GM21529 (cell line): Measurements from ENCODE around the gene IZUMO4.

Experiments used
- ATAC-seq: cut with Tn5 transposase; IDR thresholded peaks from one replicate; pipeline ENCODE4 v1.9.1; 2021; ENCODE audit not compliant: unreplicated experiment

Gene IZUMO4

DNA sequence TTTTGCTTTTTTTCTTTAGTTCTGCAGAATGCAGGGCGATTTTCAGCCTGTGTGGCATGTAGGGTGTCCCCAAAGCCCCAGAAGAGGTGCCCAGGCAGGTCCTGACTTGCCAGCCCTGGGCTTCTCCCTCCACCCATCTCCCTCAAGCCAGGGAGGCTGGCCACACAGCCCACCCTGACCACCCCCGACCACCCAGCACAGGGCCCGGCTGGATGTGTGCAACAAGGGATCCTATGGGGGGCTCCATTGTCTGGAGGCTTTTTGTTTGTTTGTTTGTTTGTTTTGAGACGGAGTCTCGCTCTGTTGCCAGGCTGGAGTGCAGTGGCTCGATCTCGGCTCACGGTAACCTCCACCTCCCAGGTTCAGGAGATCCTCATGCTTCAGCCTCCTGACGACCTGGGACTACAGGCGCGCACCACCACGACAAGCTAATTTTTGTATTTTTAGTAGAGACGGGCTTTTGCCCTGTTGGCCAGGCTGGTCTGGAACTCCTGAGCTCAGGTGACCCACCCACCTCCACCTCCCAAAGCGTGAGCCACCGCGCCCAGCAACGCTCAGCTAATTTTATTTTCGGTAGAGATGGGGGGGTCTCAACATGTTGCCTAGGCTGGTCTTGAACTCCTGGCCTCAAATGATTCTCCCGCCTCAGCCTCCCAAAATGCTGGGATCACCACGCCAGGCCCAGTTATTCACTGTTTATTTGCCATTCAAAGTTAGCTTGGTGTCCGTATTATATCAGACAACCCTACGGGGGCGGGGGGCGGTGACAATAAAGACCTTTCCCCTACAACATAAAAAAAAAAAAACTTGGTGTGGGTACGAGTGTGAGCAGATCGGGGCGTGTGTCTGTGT is 37.9 kb upstream of the IZUMO4 start:
- ATAC-seq, result no peak

DNA sequence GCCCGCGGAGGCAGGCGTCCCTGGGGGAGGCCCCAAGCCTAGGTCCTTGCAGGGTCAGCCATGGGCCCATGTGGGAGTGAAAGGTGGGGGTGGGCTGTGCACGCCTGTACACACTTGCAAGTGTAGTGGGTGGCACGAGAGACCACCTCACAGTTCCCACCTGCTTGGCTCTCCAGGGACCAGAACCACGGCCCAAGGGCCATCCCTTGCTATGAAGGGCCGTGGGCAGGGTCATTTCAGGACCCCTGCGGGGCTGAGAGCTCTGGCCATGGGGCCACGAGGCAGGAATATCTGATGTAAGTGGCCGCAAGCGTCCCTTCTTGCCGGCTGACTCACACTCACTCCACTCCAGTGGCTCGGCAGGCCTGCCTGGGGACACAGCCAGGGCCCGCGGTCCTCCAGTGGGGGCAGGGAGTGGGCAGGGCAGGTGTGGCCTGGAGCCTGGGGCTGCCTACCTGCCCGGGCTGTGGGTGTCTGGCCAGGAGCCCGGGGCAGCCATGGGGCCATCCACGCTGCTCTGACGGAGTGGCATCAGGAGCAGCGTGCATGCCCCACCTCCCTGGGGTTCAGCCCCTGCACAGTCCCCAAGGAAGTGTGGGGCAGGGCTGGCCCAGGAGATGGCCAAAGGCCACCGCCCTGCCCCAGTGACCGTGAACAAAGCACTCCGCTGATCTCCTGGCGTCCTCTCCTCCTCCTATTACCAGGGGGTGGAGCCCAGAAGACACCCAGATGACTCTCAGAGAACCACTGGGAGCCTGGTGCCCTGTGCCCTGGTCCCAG is 37.1 kb upstream of the IZUMO4 start:
- ATAC-seq, result no peak

GRCh38 chr19:2060884-2061494 is 35.7 kb upstream of the IZUMO4 start:
- peak; percentile 22 for ATAC-seq

GRCh38 chr19:2061495-2062388 is 35.0 kb upstream of the IZUMO4 start:
- peak; percentile 66 for ATAC-seq

GRCh38 chr19:2062389-2062729 is 34.4 kb upstream of the IZUMO4 start:
- ATAC-seq, result no peak

GRCh38 chr19:2062770-2063169 is 33.9 kb upstream of the IZUMO4 start:
- ATAC-seq, result no peak

- no peak for ATAC-seq
Measured at GRCh38 chr19:2063824-2064223, 32.9 kb upstream of the IZUMO4 start.

- ATAC-seq, result no peak
Measured at GRCh38 chr19:2064395-2064787, 32.3 kb upstream of the IZUMO4 start.

- no peak for ATAC-seq
Measured at GRCh38 chr19:2064788-2065524, 31.8 kb upstream of the IZUMO4 start.

- ATAC-seq, result no peak
Measured at GRCh38 chr19:2070436-2070827, 26.3 kb upstream of the IZUMO4 start.

GRCh38 chr19:2070986-2071673 is 25.6 kb upstream of the IZUMO4 start:
- no peak for ATAC-seq

GRCh38 chr19:2072757-2073551 is 23.8 kb upstream of the IZUMO4 start:
- ATAC-seq, result no peak

DNA sequence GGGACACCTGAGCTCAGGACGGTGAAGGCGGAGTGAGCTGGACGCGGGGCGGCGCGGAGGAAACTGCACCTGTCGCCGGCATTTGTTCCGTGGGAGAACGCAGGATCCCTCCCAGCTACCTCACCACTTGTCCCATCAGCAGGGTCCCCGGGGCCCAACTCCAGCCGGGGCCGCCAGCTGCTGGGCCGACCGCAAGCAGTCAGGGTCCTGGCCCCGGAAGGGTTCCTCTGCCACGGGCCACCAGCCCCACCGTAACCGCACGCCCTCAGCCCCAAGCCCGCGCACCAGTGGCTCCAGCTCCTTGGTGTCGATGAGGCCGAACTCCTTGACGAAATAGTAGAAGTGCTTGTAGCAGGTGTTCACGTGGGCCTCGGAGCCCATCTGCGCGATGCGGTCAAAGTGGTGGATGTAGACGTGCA is 20.2 kb upstream of the IZUMO4 start:
- no peak for ATAC-seq

DNA sequence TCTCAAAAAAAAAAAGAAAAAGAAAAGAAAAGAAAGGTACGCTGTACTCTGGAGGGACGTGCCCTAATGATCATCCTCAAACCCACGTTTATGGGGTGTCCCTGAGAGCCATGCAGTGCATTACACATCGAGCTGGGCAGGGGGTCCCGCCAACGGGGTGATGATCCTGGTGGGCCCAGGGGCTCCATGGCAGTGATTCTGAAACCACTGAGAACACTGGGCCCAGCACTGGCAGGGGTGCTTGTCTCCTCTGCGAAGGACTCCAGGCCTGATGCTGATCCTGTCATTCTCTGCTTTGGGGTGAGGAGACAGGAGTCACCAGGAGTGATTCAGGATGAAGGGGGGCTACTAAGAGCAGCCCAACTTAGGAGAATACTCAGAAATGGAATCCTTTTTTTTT is 19.3 kb upstream of the IZUMO4 start:
- ATAC-seq, result no peak

DNA sequence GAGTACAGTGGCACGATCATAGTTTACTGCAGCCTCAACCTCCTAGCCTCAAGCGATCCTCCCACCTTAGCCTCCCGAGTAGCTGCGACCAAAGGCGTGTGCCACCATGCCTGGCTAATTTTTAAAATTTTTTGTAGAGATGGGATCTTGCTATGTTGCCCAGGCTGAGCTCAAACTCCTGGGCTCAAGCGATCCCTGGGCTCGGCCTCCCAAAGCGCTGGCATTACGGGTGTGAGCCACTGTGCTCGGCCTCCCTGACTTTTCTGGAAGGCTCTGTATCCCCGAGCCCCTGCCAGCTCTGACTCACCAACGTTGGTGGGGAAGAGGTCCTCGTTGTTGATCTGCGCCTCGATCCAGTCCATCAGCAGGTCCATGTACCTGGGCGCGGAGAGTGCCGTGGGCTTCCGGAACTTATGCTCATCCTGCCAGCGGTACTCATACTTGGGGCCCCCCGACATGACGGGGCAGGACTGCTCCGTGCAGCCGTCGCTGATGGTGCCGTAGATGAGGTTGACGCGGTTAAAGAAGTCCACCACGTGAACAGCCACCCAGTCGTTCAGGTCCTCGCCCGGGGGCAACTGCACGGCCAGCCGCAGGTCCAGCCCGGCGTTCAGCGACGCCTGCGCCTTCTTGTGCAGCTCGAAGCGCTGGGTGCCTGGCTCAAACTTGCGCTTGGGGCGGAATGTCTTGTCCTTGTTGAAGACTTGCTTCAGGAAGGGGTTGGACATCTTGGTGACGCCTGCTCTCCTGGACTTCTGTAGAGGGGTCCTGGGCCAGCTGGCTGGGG is 18.7 kb upstream of the IZUMO4 start:
- ATAC-seq, result no peak

DNA sequence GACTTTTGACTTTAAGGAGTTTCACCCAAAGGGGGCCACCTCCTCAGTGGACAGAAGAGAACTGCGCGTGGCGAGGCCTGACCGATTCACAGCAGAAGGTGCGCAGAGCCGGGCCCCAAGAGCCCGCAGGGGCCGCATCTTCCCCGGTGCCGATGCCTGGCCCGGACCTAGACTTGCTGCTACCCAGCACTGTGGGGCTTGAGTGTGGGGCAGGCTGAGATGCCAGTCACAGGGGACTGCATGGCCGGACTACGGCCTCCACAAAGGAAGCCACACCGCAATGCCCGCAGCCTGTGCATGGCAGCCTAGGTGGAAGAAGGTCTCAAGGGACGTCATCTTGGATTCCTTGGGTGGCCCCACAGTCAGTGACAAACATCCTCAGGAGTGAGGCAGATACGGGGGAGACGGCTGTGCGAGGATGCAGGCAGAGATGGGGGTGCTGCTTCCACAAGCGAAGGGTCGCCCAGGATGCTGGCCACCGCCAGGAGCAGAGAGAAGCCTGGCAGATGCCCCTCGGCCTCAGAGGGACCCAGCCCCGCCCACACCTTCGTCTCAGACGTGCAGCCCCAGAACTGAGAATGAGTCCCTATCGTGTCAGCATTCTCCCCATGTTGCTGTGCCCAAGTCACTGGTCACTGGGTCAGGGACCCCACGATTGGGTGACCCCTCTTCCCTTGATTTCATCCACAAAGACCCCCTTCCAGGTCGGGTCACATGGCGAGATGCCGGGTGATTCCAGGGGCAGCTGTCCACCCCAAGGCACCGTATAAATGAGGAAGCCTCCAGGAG is 17.4 kb upstream of the IZUMO4 start:
- no peak for ATAC-seq

DNA sequence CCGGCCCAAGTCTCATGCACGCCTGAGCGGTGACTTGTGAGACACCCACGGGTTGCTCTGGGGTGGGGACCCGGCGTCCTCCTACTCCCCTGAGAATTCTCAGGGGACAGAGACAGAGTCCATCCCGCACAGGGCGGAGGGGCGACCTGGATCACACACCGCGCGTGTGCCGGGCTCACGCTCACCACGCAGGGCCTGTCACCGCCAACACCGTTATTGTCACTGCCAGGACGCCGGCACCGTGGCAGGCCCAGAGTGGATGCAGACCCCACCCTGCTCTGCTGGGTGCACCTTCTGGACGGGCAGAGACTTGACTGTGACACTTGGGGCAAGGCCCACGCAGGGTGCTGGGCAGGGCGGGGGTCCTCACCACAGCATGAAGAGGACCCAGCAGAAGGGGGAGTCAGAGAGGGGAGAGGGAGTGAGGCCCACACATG is 16.8 kb upstream of the IZUMO4 start:
- no peak for ATAC-seq
